Measurements from ENCODE around the gene PHACTR1. TPM values are rescaled to one million over a fixed set of nuclear protein-coding genes. Genes with fewer than 3 reads are reported as not detected.

PHACTR1 gene
- total and polyA plus RNA-seq, 2 of the 4 experiments (the other 2 are of a cell fraction) = not detected

GRCh38 chr6:12818324-12818723 lies 101.8 kb downstream of the PHACTR1 start:
- POLR2A ChIA-PET (ENCODE audit: unreplicated experiment) = interaction anchor here (0.6 kb wide), 1 partner anchor 193 kb away, joined by 7 read pairs; no protein-coding TSS in a partner anchor
- no TSS peak for BruUV-seq (replicated peaks)
- no peak overlapping the region for H3K4ac ChIP-seq (ENCODE audit: low read depth, low read length)
- H4K91ac ChIP-seq (ENCODE audit: insufficient read depth, low read depth, low read length) = no peak overlapping the region
- intact Hi-C loops (cut with micrococcal nuclease) = no loop called here
- H2AFZ ChIP-seq (replicated peaks; ENCODE audit: low read length, poor library complexity) = no peak overlapping the region
- H3K27ac ChIP-seq (ENCODE audit: insufficient read depth, low read length) = no peak overlapping the region
- H3K4me3 ChIP-seq (ENCODE audit: insufficient read depth, low read depth, low read length) = no peak overlapping the region
- no peaks in the 10 kb centered on the region for H3K79me1 ChIP-seq (ENCODE audit: low read depth in 1 of 2, low read length in 2 of 2)
- dilution Hi-C loops (cut with HindIII; ENCODE audit: low sequenced_read_pairs, unreplicated experiment) = no loop called here
- H4K5ac ChIP-seq (ENCODE audit: low read depth, low read length) = no peak overlapping the region
- CTCF ChIA-PET = no interaction called here
- no peak for TF ChIP-seq CEBPB (IDR thresholded peaks at IDR 0.05; ENCODE audit: low read depth, low read length)
- no peak for TF ChIP-seq MXI1 (IDR thresholded peaks at IDR 0.05; ENCODE audit: borderline replicate concordance, low read depth, low read length)
- no peak for TF ChIP-seq SMC3 (IDR thresholded peaks at IDR 0.05; ENCODE audit: low read depth, low read length)
- no peak for TF ChIP-seq MAFK (IDR thresholded peaks at IDR 0.05; ENCODE audit: low read depth, low read length)
- TF ChIP-seq POLR2A (IDR thresholded peaks at IDR 0.05; ENCODE audit: low read depth, low read length) = no peak
- TF ChIP-seq NFE2L2 (IDR thresholded peaks at IDR 0.05; ENCODE audit: low read depth, low read length) = no peak
- no peak for TF ChIP-seq RFX5 (IDR thresholded peaks at IDR 0.05; ENCODE audit: low read depth, low read length)
- TF ChIP-seq BHLHE40 (IDR thresholded peaks at IDR 0.05; ENCODE audit: low read depth, low read length) = no peak
- TF ChIP-seq ELK1 (IDR thresholded peaks at IDR 0.05; ENCODE audit: borderline replicate concordance, low read depth, low read length) = no peak
- no peak for TF ChIP-seq MAZ (IDR thresholded peaks at IDR 0.05; ENCODE audit: borderline replicate concordance, low read depth, low read length)
- no peak for TF ChIP-seq RAD21 (IDR thresholded peaks at IDR 0.05; ENCODE audit: low read length)
- no peak for TF ChIP-seq CHD1 (IDR thresholded peaks at IDR 0.05; ENCODE audit: low read depth, low read length)
- H3K9me3 ChIP-seq (ENCODE audit: control insufficient read depth, insufficient read depth, low read length) = peaks cover 6% of the 10 kb centered on the region; the same call in 1 of the 2 replicates
- no peaks in the 10 kb centered on the region for H3K4me1 ChIP-seq (ENCODE audit: control insufficient read depth, insufficient read depth, low read length)
- no peak overlapping the region for H3K18ac ChIP-seq (ENCODE audit: low read depth, low read length)
- WGBS, 2 experiments (ENCODE audit: extremely low coverage in 2 of 2, insufficient read length in 1 of 2) = no CpG with 5 or more reads among the region's 1 CpG
- H3K36me3 ChIP-seq (ENCODE audit: control insufficient read depth, insufficient read depth, low read length) = no peaks in the 10 kb centered on the region
- H2BK15ac ChIP-seq (ENCODE audit: low read depth, low read length) = no peak overlapping the region
- H3K4me2 ChIP-seq (ENCODE audit: low read depth, low read length) = no peak overlapping the region
- no peak overlapping the region for H2AK5ac ChIP-seq (ENCODE audit: low read depth, low read length)
- ATAC-seq (ENCODE audit: low read depth) = no peak
- no peak overlapping the region for H3K23ac ChIP-seq (ENCODE audit: low read depth, low read length)
- H2BK5ac ChIP-seq (ENCODE audit: low read depth, low read length, poor library complexity, severe bottlenecking) = no peak overlapping the region
- no peak overlapping the region for H4K8ac ChIP-seq (ENCODE audit: low read depth in 2 of 2, low read length in 2 of 2)
- H3K14ac ChIP-seq (replicated peaks; ENCODE audit: low read depth, low read length) = no peak overlapping the region
- H2AK9ac ChIP-seq (replicated peaks; ENCODE audit: low read depth, low read length, poor library complexity) = no peak overlapping the region
- no peaks in the 10 kb centered on the region for H3K27me3 ChIP-seq (ENCODE audit: control insufficient read depth, insufficient read depth, low read length)
- no peak for DNase-seq
- no peak overlapping the region for H2BK120ac ChIP-seq (ENCODE audit: low read depth, low read length)
- in situ Hi-C loops (cut with MboI; ENCODE audit: low sequenced_read_pairs) = no loop called here
- no peak overlapping the region for H3K9ac ChIP-seq (ENCODE audit: low read depth, low read length)
- H4K20me1 ChIP-seq (ENCODE audit: insufficient read depth, low read length) = no peaks in the 10 kb centered on the region
- no peak overlapping the region for H2BK20ac ChIP-seq (ENCODE audit: low read depth, low read length)
- no peak overlapping the region for H3K56ac ChIP-seq (ENCODE audit: extremely low read depth, insufficient read depth, low read length)
- H3K9me1 ChIP-seq (ENCODE audit: insufficient read depth, low read length) = no peaks in the 10 kb centered on the region
